Stimulated activated naive CD4-positive, alpha-beta T cell treated with Interleukin-2 at 50 U/mL for 16 hours (primary cell): ENCODE results near the gene AEBP1.
A peak's percentile ranks its signal among the peaks of the same experiment; 100 is the strongest.
"Not testable (repeated sequence)": the region's sequence is repeated elsewhere in the genome, so short reads cannot be mapped to it uniquely, and the experiment has no call there.

Experiments
- DNase-seq: peaks from one replicate; lab custom pipeline; 2025; lab: John Stamatoyannopoulos, UW

AEBP1 gene

DNA sequence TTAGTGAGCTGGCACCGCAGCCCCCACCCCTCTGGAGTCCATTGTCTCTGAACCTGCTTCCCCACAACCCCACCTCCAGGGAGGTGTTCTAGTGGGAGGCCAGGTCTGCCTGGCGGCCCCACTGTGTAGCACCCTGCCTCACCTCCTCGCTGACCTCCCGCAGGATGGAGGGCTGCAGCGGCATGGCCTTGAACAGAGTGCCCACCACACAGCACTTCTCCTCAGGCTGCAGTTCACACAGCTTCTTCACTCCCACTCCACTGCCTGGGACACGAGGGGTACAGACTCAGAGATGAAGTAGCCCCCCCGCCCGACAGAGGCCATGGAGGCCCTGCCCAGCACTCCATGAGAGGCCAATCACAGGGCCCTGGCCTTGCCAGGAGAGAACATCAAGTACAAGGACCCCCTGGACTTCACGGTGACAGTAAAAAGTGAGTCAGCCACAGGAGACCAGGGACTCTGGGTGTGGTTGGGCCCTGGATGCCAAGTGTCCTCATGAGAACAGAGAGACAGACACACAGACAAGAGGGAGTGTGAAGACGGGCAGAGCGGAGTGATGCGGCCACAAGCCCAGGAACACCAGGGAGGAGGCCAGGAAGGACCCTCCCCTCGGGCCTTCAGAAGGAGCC lies 13.8 kb downstream of the AEBP1 start:
- no peak for DNase-seq

DNA sequence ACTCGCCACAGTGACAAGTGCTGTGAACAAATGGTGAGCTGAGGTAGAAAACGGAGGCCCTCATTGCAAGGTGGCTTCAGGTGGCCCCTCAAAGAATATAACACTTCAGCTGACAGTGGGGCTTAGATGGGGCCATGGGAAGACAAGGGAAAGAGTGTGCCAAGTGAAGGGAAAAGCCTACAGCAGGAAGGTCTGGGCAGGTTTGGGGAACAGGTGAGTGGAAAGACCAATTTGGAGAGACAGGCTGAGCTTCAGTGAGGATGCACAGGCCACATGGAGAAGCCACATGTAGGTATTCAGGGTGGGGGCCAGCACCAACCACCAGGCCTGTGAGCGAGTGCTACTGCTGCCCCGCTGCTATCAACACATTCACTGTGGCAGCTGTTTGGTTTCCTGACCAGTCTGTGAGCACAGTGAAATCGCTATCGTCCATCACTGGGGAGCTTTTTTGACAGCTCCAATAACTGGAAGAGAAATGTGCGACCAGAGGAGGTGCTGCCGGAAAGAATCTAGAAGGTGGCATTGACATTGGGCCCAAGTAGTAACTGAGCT lies 15.8 kb downstream of the AEBP1 start:
- DNase-seq, result no peak

DNA sequence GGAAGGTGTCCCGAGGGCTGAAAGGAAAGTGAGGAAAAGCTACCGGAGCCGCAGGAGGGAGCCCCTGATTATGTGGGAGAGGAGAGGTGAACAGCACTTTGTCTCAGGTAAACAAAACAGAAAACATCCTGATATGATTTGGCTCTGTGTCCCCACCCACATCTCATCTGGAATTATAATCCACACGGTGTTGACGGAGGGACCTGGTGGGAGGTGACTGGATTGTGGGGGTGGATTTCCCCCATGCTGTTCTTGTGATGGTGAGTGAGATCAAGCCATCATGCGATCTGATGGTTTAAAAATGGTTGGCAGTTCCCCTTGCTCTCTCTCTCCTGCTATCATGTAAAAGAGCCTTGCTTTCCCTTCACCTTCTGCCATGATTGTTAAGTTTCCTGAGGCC lies 16.2 kb downstream of the AEBP1 start:
- DNase-seq, result no peak

- DNase-seq, result no peak
These were observed 17.7 kb downstream of the AEBP1 start for GRCh38 chr7:44121761-44122420.

DNA sequence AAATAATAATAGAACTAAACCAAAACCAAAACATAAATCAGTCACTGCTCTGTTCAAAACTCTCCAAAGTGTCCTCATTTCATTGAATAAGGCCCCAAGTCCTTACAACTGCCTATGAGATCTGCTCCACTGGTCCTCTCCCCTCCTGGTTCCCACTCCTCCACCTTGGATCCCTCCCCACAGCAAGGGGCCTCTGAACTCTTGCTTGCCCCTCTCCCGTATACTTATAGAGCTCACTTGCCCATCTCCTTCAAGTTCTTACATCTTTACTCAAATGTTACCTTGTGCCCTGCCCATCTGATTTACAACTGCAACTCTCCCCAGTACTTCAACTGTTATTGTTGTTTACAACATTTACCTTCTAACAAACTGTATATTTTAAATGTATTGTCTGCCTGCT lies 18.4 kb downstream of the AEBP1 start:
- DNase-seq, result no peak

GRCh38 chr7:44123190-44124003 lies 19.3 kb downstream of the AEBP1 start, which contains the start of gene POLD2:
POLD2 (minus strand) TSS chr7:44123548; CDS start chr7:44122053, 1,495 bp downstream.
- peak; percentile 99 for DNase-seq

DNA sequence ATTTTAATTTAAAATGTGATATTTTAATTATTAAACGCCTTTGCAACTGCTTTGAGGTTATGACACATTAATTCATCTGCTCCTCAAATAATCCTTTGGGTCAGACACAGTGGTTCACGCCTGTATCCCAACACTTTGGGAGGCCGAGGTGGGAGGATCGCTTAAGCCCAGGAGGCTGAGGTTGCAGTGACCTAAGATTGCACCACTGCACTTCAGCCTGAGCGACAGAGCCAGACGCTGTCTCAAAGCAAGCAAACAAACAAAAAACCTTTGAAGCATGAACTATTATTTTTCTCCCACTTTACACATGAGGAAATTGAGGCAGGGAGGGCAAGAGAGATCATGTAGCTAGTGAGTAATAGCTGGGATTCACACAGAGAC lies 20.7 kb downstream of the AEBP1 start:
- no peak for DNase-seq

DNA sequence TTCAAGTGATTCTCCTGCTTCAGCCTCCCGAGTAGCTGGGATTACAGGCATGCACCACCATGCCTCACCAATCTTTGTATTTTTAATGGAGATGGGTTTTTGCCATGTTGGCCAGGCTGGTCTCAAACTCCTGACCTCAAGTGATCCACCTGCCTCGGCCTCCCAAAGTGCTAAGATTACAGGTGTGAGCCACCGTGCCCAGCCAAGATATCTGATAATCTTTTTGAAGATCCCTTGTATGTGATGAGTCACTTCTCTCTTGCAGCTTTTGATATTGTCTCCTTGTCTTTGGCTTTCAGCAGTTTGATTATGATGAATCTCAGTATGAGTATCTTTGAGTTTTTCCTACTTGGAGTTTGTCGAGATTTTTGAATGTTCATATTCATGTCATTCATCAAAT lies 22.4 kb downstream of the AEBP1 start:
- DNase-seq, result not testable (repeated sequence)

DNA sequence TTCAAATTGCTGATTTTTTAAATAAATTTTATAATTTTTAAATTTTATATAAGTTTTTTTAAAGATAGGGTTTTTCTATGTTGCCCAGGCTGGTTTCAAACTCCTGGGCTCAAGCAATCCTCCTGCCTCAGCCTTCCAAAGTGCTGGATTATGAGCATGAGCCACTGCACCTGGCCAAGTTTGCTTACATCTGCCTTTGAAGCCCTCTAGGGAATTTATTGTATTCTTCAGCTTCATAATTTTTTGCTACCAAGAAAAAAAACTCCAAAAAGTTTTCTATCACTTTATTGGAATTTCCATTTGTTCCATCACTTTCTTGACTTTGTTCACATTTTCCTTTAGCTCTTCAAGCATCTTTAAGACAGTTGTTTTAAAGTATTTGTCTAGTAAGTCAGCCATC lies 23.0 kb downstream of the AEBP1 start:
- no peak for DNase-seq

- no peak for DNase-seq
These were observed 24.8 kb downstream of the AEBP1 start for GRCh38 chr7:44128721-44129582.

GRCh38 chr7:44131173-44132029 lies 27.3 kb downstream of the AEBP1 start:
- no peak for DNase-seq

- no peak for DNase-seq
These were observed 27.9 kb downstream of the AEBP1 start for GRCh38 chr7:44132039-44132438.

- no peak for DNase-seq
These were observed 29.1 kb downstream of the AEBP1 start for GRCh38 chr7:44133295-44133694.

GRCh38 chr7:44134943-44135628 lies 30.9 kb downstream of the AEBP1 start:
- no peak for DNase-seq

DNA sequence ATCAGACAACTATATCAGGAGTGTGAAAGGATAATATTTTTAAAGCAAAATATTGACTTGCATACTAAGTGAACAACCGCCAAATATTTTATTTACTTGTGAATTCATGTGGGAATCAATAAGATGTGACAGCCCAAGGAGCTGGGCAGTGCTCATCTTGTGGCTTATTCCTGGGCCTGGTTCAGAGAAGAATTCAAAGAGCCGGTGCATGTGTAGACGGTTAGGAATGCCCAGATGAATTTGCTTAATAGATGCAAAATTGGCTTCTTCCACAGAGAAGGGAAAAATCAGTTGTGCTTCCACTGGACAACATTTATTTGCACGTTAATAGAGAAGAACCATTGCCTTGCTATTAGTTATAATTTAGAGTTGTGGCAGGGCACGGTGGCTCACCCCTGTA lies 32.6 kb downstream of the AEBP1 start:
- DNase-seq, result no peak

- no peak for DNase-seq
These were observed 34.6 kb downstream of the AEBP1 start for GRCh38 chr7:44138698-44139097.

GRCh38 chr7:44139311-44140010 lies 35.3 kb downstream of the AEBP1 start:
- DNase-seq, result no peak

GRCh38 chr7:44140341-44140740 lies 36.2 kb downstream of the AEBP1 start:
- no peak for DNase-seq

DNA sequence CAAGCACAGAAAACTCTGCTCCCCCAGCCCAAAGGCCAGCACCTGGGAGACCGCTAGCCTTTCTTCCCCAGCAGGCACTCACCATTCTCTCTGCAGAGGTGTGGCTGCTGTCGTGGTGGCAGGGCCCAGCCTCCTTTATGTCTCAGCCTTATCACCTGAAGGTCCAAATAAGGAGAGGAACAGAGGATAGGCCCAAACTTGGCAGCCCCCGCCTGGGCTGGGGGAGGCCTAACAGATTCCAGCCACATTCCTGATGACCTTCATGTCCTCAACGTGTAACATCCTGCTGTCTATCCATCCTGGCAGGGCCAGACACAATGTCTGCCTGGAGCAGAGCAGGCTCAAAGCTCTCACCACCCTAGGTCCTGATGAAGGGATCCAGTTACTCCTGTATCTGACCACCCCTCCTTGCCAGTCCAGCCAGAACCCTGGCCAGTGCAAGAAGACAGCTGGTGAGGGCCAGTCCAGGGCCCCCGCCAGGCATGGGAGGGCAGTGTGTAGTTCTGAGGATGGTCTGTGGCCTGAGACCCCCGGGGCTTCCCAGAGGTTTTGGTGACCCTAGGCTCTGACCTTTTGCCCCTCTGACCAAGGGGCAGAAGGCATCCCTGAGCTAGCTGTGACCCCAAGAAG lies 37.2 kb downstream of the AEBP1 start, which contains the start of gene MYL7:
MYL7 (minus strand) TSS at position 112 of the 630 bp plus-strand sequence; CDS start at position 85, 27 bp downstream.
- no peak for DNase-seq
